GM18867 (cell line): ENCODE measurements around the gene FYB1.

ENCODE experiments used
- ATAC-seq: cut with Tn5 transposase; IDR thresholded peaks from one replicate; pipeline ENCODE4 v1.9.1; 2021; ENCODE audit warnings: mild to moderate bottlenecking, moderate library complexity; ENCODE audit not compliant: unreplicated experiment

Gene FYB1

DNA sequence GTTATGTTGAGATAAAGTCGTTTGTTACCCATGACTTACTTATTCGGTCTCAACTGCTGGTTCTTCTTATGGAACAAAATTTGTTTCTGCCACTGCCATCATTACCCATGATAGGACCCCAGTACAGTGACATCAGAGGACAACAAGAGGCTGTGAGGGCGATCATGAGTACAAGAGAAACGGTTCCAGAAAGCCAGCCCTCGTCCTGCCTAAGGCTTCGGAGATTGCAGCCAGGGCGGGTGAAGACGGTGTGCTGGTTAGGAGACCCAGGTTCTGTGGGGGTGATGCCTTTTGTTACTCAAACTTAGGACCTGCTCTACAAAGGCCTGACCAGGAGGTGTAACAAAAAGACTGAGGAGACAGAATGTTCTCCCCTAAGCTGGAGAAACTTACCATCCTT is 10.9 kb downstream of the FYB1 start:
- ATAC-seq, result no peak

DNA sequence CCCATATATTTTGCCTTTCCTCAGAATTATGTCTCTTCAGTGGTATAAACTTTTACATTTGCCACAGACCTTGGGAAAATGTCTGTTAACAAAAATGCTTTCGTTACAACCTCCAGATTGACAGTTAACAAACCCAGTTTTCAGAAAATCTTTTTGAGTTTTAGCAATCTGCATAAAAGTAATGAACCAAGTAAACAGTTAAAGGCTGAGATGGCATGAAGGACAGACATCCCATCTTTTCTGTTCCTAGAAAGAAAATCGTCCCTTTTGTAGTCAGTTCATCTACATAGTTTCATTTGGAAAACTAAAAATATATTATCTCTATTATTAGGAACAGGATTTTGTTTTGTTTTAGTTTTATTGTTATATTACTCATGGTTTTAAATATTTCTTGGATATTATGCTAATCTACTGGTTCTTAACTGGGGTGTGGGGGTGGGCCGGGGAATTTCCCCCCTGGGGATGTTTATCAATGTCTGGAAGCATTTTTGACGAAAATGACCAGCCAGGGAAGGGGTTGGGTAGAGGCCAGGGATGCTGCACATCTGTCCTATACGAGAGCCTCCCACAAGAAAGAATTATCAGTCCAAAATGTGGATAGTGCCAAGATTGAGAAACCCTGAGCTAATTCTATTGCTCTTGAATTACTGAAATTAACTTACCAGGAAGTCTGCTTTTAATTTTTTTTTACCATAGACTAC is 11.9 kb downstream of the FYB1 start:
- ATAC-seq, result no peak

DNA sequence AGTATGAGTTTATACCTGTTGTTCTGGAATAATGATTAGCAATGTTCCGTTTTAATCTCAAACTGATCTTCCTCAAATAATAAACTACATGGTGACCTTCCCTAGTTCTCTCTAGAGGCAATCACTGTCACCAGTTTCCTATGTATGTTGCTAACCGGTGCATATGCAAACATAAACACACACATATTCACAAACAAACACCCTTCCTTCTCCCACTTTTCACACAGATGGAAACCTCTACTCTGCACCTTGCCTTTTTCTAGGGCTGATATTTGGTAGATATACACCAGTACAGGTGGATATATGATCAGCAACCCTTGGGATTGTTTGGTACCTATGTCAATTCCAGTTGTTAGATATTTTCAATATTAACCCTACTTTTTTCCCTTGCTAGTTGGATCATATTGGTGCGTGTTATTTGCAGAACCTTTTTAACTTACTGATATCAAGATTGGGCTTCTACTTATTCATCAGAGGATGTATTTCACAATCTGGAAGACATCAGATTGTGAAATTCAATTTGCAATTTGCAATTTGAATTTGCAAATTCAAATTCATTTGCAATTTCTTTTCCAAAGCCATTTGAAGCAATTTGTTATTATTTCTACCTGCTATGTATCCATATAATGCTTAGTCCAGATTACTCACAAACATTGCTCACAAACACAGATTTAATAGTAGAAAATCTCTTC is 12.6 kb downstream of the FYB1 start:
- no peak for ATAC-seq

DNA sequence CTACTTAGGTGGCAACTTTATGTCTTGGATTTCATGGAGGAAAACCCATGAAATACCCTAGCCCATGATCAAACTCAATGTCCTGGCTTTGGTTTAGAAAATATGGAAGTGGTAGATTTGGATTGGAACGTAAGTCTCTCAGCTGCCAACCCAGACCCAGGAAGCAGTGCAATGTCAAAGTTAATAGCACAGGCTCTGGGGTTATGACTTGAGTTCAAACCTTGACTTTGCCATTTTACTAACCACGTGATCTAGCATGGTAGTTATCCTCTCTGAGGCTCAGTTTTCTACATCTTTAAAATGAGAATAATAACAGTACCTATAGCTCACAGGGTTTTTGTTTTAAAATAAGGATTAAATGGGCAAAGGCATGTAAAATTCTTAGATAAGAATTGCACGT is 13.8 kb downstream of the FYB1 start:
- ATAC-seq, result no peak

DNA sequence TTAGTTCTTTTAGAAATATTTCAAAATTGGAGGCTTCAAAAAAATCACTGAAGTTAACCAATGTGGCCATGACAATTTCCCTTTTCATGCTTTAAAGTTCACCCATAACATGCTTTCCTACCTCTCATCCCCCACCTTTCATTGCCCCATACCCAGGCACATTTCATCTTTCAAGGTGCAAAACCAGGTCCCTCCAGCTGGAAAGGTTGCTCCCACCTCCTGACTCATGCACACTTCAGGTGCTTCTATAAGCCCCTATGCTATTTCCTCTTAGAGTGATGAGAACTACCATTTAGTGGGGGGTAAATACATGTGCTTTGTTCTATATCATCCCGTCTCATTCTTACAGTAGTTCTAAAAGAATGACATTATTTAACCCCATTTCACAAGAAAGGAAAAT is 15.4 kb downstream of the FYB1 start:
- no peak for ATAC-seq

DNA sequence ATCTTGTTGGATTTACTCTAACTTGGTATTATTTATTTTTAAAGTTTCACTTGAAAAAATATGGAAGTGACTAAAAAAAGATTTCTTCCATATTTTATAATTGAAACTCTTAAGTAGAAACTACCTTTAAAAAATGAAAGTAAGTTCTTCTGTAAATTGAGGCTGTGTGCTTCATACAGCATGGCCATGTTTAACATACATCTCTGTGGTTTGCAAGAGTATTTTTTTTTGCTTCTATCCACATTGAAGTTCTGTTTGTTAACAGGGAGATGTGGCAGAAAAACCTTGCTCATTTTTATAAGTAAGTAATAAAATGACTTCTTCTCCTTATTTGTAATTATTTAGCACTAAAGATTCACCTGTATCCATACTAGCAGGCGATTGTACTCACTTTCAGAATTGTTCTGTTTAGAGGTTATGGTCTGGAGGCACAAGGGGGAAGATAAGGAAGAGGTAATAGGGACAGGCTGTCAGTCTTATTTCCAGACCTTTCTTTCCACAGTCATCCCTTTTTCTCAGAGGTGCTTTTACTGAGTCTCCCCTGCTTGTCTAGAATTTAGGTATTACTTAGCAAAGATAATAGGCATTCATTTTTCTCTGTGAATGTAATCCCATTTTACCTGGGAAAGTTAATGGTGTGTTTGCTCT is 16.0 kb downstream of the FYB1 start:
- ATAC-seq, result no peak

DNA sequence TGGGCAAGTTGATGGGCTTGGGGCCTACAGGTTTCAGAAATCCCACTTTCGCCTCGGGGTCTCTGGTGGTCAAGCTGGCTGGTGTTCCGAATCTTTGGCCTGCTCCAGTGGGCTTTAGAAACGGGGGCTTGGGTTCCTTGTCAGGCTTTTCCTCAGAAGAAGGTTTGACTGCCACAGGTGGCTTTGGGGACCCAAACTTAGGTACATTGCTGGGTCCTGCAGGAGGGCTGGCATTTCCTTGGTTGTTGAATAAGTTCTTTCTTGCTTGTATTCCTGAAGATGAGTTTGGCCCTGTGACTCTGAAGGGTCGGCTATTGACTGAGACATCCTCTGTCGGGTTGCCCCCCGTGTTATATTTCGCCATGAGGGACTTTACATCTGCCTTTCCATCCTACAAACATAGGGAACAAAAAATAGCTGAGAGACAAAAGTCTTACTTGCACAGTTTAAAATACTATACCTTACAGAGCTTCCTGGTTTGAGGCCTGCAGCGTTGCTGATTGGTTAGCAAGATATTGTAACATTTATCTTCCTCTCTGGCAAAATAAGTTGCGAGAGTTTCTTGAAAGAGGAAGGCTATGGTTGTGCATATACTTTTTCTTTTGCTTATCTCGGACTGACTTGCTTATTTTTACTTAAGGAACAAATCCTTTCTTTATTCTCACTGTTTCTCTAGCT is 16.6 kb downstream of the FYB1 start:
- ATAC-seq, result no peak

DNA sequence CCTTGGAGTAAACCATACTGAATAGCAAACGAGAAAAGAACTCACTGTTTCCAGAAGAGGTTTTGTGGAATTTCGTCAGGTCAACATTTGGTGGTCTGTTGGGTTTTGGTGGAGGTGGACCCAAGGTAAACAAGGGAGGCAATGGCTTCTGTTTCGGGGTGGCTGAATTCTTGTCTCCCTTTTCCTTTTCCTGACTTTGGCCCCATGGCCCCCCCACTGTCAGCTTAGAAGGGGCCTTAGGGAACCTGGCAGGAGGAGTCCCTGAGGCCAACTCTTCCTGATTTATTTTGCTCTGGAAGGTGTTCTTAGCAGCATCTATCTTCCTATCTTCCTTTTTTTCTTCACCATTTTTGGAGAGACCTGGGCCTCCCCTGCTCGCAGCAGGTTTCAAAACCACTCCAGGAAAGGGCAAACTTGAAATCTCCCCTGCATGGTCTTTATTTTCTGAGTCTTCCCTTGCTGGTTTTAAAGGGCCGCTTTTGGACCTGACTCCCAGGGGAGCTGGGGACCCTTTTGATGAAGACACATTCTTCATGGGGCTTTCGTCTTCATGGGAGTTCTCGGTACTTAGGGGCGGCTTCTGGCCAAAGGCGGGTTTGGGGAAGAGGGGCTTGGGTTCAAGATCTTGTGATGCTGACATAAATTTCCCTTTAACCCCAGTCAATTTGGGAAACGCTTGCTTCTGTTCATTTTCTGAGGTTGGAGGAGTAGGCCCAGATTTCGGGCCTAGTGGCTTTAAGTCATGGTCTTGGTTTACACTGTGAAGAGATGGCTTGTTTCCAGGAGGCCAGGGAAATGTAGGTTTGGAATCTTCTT is 17.4 kb downstream of the FYB1 start:
- ATAC-seq, result no peak

DNA sequence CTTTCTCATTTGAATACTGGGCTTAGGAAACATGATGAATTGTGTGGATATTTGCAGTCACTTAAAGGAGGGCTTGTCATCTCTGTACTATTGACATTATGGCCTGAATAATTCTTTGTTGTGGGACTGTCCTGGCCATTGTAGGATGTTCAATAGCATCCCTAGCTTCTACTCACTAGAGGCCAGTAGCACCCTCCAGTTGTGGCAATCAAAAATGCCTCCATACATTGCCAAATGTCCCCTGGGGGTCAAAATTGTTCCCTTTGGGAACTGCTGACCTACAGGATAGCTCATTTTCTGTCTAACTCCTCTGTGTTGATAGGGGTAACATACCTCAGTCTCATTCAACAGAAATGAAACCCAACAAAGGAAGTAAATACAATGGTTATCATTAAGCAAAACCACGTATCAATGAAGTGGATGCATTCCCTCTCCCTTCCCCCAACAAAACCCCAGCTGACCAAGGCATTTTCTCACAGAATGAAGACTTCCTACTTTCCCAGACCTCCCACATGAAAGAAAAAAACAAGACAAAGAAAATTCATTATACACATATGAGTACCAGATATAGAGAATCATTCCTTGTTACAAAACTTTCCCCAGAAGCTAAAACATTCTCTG is 18.1 kb downstream of the FYB1 start:
- ATAC-seq, result no peak

DNA sequence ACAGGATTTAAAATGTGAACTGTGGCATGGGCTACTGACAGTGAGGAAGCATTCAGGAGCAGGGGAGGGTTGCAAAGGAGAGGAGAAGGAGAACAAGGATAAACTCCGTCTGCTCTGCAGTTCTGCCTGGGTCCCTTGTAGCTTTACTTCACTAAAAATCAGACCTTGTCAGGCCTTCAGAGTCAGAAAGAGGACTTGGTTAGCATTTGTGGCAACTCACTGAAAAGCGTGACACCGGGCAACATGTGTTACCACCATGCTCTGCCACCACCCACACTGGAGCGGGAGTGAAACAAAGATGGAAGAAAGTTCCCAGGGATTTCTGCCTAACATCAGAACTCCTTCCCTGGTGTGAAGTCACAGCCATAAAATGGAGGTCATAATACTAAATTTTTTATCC is 19.3 kb downstream of the FYB1 start:
- ATAC-seq, result no peak

DNA sequence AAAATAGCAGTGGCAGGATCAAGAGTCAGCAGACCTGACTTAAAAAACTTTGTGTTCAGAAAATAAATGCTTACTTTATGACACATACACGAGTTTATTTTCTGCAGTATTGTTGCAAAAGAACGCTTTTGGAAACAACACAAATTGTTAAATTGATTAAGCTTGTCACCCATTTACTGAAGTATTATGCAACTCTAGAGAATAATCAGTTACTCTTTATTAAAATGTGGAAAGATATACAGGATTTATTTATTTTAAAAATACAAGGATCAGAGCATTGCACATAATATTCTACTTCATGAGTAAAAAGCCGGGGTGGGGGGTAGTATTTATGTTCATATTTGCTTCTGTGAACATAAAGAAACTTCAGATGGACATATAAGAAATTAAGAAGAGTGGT is 20.0 kb downstream of the FYB1 start:
- no peak for ATAC-seq

DNA sequence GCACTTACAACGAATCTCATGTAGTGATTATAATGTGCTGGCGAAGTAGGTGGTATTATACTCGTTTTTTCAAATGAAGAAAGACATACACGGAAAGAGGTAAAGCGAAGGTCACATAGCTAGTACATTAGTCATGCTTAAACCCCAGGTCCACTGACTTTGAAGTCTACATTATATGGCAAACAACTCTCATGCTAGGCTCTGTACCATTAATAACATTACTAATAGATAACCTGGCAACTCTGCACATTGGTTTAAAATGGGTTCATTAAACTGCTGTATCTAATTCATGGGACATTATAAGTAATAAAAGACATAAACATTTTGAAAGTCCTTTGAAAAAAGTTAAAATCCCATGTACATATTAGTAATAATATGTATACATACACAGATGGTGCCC is 21.2 kb downstream of the FYB1 start:
- ATAC-seq, result no peak

DNA sequence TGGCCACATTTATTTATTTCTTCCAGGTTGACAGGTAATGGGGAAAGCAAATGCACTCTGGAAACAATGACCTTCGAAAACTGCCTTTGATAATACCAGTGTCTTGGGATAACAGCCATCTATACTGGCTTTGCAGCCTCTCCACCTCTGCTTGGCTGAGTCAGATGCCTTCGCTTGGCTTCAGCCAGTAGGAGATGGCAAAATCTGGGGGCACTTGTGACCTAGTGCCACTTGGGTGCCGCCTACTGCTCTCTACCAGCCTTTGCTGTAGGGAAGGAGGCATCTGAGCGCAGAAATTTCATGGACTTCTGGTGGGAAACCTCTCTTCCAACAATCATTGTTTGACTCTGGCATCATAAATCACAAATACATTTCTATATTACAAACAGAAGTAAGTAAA is 21.8 kb downstream of the FYB1 start:
- ATAC-seq, result no peak

DNA sequence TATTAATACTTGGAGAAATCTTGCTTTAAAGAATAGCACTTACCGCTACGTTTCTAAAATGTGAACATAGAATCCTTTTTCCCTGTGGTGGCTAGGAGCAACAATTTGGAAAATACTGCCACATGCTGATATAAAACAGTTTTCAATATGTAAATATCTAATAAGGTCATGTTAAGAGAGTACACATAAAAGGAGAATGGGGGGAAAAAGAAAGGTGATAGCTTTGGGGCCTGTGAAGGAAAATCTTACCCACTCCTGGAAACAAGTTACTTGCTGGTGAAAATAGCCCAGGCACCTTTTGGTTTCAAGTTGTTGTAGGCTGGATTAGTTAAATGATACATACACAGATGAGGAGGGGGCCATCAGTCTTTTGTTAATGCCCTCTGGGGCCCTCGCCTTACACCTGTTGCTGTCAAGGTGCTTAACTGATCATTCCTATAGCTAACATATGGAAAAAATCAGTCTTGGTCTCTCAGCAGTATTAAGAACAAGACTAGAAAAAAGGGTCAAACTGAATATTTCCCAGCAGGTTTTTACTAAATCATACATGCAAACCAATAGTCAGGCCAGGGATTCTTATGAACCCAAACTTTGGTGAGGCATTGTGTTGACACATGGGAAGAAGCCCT is 24.1 kb downstream of the FYB1 start:
- no peak for ATAC-seq

DNA sequence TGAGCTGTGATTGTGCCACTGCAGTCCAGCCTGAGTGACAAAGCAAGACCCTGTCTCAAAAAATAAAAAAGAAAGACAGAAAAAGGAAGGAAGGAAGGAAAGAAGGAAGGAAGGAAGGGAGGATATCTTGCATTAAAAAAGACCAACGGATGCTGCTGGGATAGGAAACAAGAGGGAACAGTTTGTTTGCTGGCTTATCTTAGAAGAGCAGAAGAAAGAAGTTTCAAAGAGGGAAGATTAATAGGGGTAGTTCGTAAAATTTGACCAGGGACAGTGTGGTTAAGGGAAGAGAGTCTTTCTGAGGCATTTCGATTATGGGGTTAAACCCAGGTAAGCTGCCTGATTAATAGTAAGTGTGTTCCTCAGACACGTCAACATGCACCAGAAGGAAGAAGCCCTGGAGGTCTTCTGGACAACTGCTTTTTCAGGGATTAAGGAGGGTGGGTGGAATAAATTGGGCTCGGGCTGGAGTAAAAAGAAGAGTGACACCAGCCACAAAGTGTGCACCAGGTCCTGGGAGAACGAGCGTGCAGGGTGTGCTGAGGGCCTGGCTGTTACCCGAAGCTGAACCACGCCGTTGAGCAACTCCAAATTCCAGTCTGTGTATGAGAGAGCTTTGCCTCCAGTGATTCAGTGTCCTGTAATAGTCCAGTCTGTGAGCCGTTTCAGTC is 24.8 kb downstream of the FYB1 start:
- no peak for ATAC-seq

DNA sequence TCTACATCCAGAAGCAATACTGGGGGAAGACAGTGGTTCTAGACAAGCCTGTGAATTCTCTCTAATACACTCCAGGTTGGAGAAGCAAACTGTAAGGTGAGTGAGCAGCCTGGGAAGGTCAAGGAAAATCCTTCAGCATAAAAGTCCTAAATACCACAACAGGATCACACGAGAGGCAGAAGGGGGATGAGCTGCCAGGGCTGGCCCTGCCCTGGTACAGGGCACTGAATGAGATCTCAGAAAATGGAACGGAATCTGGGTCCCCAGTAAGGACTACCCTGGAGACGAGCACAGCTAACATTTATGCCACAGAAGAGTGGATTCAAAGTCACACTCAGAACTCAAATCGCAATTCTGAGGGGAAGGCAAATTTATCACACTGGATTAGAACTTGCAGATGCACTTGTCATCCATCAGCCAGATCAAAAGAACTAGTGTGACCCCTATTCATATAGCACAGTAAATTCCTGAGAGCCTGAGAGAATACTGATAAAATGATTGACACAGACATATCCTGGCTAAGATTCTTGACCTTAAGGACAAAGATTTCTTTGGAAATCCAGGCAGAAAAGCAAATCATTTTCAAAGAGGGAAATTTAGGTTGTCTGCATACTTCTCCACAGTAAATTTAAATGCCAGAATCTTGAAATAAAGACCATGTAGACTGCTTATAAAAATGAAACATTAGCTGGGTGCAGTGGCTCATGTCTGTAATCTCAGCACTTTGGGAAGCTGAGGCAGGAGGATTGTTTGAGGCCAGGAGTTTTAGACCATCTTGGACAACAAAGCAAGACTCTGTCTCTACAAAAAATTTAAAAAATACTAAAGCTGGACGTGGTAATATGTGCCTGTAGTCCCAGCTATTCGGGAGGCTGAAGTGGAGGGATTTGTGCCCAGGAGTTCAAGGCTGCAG is 25.6 kb downstream of the FYB1 start:
- no peak for ATAC-seq

DNA sequence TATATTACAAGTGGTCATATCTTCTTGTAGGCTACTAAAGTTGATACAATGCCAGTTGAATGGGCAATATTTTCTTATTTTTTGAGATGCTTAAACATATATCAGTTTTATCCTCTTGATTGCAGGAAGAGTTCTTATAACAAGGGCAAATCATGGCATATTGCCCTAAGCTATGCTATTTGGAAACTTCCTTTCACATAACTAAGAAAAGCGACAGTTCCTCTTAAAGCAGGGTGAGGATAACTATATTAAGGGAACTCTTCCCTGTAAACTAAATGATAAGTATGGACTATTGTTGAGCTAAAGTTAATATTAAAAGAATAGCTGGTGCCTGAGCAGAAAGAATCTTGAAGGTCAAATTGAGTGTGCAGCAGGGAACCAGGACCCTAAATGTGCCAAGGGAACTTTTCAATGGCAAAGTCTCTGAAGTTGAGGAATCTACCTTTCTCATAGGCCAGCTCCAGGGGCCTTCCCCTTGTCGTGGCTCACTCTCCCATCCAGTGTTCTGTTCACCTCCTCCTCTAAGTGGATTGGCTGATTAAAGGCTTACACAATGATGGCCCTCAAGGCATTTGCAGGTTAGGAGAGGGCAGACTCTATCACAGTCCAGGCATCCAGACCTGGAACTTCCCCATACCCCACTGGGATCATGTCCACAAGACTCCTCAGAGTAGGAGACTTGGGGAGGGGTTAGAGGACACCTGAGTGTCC is 26.8 kb downstream of the FYB1 start:
- no peak for ATAC-seq

DNA sequence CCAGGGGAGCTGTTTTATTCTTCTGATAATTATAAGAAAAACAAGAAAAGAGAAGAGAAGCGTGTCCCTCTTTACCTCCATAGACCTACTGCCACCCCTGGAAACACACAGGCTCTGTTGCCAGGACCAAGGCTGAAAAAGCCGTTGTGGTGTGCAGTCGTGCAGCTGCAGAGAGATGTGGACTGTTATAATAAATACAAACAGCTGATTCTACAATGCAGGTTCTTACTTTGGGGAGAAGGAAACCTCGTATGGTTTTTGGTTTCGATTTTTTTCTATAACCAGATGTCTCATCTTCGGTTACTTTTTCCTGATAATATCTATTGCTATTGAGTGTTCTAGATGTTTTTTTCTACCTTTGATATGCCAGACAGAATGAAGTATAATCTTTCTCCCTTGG is 28.1 kb downstream of the FYB1 start:
- peak; percentile 78 for ATAC-seq
